ENCODE data around the gene SCFD1. TPM values are rescaled to one million over a fixed set of nuclear protein-coding genes. Genes with fewer than 3 reads are reported as not detected.
A peak's percentile ranks its signal among the peaks of the same experiment; 100 is the strongest.
"Not testable (repeated sequence)": the region's sequence is repeated elsewhere in the genome, so short reads cannot be mapped to it uniquely, and the experiment has no call there.

The SCFD1 gene
- total and polyA plus RNA-seq, 5 donors, result 38.2 to 58.7 (median 43.5) TPM

GRCh38 chr14:30585204-30585603 is 36.9 kb upstream of the SCFD1 start:
- no peaks in the 10 kb centered on the region for H3K27me3 ChIP-seq (ENCODE audit: control insufficient read depth, insufficient read depth)
- intact Hi-C loops (cut with DNase I), result no loop called here
- no peak for ATAC-seq
- no peaks in the 10 kb centered on the region for H3K9me3 ChIP-seq (ENCODE audit: control insufficient read depth, low read length)
- H3K27ac ChIP-seq (ENCODE audit: low read length), result no peak overlapping the region
- H3K4me1 ChIP-seq (ENCODE audit: control insufficient read depth, insufficient read depth, low read length), result no peaks in the 10 kb centered on the region
- no peak for DNase-seq
- H3K4me3 ChIP-seq (ENCODE audit: low read length), result no peak overlapping the region

- ATAC-seq (no peak), DNase-seq (no peak)
- intact Hi-C loops (cut with DNase I), result no loop called here
- H3K27me3 ChIP-seq (ENCODE audit: control insufficient read depth, insufficient read depth), result no peaks in the 10 kb centered on the region
- 58% methylated on average over 3 of the region's 3 CpGs for whole genome bisulfite sequencing
- H3K4me1 ChIP-seq (ENCODE audit: control insufficient read depth, insufficient read depth, low read length), result no peaks in the 10 kb centered on the region
- no peaks in the 10 kb centered on the region for H3K9me3 ChIP-seq (ENCODE audit: control insufficient read depth, low read length)
- H3K27ac ChIP-seq (ENCODE audit: low read length), result no peak overlapping the region
- no peak overlapping the region for H3K4me3 ChIP-seq (ENCODE audit: low read length)
Observed at GRCh38 chr14:30587141-30587540, 35.0 kb upstream of the SCFD1 start.

GRCh38 chr14:30588873-30589272 is 33.2 kb upstream of the SCFD1 start:
- Histone ChIP-seq H3K4me3 (ENCODE audit: low read length) (no peak overlapping the region), H3K9me3 (ENCODE audit: control insufficient read depth, low read length) (no peaks in the 10 kb centered on the region), H3K4me1 (ENCODE audit: control insufficient read depth, insufficient read depth, low read length) (no peaks in the 10 kb centered on the region), H3K27me3 (ENCODE audit: control insufficient read depth, insufficient read depth) (no peaks in the 10 kb centered on the region), H3K27ac (ENCODE audit: low read length) (no peak overlapping the region)
- DNase-seq, result no peak
- ATAC-seq, result no peak
- intact Hi-C loops (cut with DNase I), result no loop called here

DNA sequence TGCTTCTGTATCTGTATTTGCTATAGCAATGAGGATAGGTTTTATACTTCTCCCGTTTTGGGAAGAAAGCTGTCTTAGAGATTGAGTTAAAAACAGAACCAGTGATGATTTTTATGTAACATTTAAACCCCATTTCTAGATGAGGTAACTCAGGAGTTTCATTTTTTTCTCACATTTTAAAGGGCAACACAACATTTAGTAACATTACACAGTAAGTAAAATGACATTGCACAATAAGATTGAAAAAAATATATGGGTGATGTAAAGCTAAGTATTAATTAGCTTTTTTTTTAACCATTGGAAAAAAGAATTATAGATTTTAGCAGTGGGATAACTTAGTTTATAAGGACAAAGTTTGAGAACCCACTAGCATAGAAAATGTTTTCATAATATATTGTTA is 25.2 kb upstream of the SCFD1 start:
- 68% methylated on average over 1 of the region's 1 CpG for WGBS
- no peaks in the 10 kb centered on the region for H3K9me3 ChIP-seq (ENCODE audit: control insufficient read depth, low read length)
- no peak for DNase-seq
- no peak overlapping the region for H3K27ac ChIP-seq (ENCODE audit: low read length)
- H3K4me1 ChIP-seq (ENCODE audit: control insufficient read depth, insufficient read depth, low read length), result no peaks in the 10 kb centered on the region
- intact Hi-C loops (cut with DNase I), result no loop called here
- no peak overlapping the region for H3K4me3 ChIP-seq (ENCODE audit: low read length)
- no peak for ATAC-seq
- no peaks in the 10 kb centered on the region for H3K27me3 ChIP-seq (ENCODE audit: control insufficient read depth, insufficient read depth)

DNA sequence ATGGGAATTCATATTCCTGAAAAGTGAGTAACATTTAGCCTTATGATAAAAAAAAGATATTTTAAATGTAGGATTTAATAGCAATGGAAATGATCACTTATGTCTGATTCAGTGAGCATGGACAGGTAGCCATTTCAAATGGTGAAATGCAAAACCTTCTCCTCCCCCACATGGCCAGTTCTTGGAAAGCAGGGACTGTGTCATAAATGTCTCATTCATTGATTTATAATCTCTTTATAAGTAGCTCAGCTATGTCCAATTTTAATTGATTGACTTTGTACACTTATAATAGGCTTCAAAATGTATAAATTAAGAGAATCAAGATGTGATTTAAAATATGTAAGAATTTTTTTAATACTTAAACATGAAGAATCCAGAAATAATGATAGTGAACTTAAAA is 24.6 kb upstream of the SCFD1 start:
- H3K9me3 ChIP-seq (ENCODE audit: control insufficient read depth, low read length), result no peaks in the 10 kb centered on the region
- DNase-seq, result no peak
- H3K27ac ChIP-seq (ENCODE audit: low read length), result no peak overlapping the region
- intact Hi-C loops (cut with DNase I), result no loop called here
- H3K4me1 ChIP-seq (ENCODE audit: control insufficient read depth, insufficient read depth, low read length), result no peaks in the 10 kb centered on the region
- ATAC-seq, result no peak
- H3K27me3 ChIP-seq (ENCODE audit: control insufficient read depth, insufficient read depth), result no peaks in the 10 kb centered on the region
- no peak overlapping the region for H3K4me3 ChIP-seq (ENCODE audit: low read length)

DNA sequence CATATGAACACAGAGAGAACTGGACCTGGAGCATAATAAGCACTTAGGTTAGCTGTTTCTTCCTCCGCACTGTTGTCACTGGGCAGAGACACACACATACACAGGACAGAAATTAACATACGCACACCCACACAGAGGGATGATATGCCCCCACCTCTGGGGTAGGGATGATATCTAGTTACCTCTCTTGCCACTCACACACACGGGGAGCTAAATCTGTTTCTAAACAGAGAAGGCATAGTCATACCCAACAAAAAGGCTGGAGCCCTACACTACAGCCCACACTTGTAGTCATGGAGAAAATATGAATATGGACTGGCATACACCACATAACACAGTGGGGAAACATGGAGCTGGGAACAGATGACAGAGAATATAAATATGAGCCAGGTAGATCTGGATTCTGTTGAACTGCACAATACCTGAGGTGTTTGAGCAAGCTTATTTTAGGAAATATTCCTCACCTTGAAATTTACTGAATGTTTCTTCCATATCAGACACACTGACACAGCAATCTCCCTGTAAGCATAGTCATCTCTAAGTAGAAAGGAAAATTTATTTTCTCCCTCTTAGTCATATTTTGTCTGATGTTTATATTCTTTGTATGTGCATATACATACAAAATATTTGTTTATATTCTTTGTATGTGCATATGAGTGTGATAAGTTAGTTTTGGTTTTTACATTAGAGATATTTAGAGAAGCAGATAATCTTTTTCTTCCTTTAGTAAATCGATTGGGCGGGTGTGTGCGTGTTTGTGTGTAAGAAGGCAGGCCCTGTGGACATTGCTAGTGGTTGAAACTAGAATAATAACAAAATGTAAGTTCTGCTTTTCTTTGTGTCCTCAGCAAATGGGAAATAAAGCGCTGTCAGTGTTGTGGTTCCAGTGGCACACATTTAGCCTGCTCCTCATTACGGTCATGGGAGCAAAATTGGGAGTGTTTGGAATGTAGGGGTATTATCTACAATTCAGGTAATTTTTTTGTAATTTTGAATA is 20.9 kb upstream of the SCFD1 start:
- intact Hi-C loops (cut with DNase I), result no loop called here
- DNase-seq (no peak), ATAC-seq (no peak)
- H3K4me3 ChIP-seq (ENCODE audit: low read length), result no peak overlapping the region
- H3K4me1 ChIP-seq (ENCODE audit: control insufficient read depth, insufficient read depth, low read length), result no peaks in the 10 kb centered on the region
- no peaks in the 10 kb centered on the region for H3K9me3 ChIP-seq (ENCODE audit: control insufficient read depth, low read length)
- H3K27ac ChIP-seq (ENCODE audit: low read length), result no peak overlapping the region
- 89% methylated on average over 8 of the region's 8 CpGs for WGBS
- no peaks in the 10 kb centered on the region for H3K27me3 ChIP-seq (ENCODE audit: control insufficient read depth, insufficient read depth)

DNA sequence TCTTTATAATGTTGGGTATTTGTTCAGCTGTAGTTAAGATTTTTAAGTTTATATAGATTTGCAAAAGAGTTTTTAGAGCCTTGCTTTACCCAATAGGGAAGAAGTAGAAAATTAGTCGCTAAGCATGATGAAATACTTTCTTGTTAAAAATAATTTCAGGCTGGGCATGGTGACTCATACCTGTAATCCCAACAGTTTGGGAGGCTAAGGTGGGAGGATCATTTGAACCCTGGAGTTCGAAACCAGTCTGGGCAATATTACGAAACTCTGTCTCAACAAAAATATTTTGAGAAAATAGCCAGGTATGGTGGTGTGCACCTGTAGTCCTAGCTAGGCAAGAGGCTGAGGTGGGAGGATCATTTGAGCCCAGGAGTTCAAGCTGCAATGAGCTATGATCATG is 18.7 kb upstream of the SCFD1 start:
- intact Hi-C loops (cut with DNase I), result no loop called here
- no peak for DNase-seq
- Histone ChIP-seq H3K27me3 (ENCODE audit: control insufficient read depth, insufficient read depth) (no peaks in the 10 kb centered on the region), H3K4me1 (ENCODE audit: control insufficient read depth, insufficient read depth, low read length) (no peaks in the 10 kb centered on the region), H3K27ac (ENCODE audit: low read length) (no peak overlapping the region), H3K4me3 (ENCODE audit: low read length) (no peak overlapping the region), H3K9me3 (ENCODE audit: control insufficient read depth, low read length) (no peaks in the 10 kb centered on the region)
- WGBS, result 98% methylated on average over 3 of the region's 3 CpGs
- ATAC-seq, result no peak

- H3K4me1 ChIP-seq (ENCODE audit: control insufficient read depth, insufficient read depth, low read length); H3K4me3 ChIP-seq (ENCODE audit: low read length); H3K9me3 ChIP-seq (ENCODE audit: control insufficient read depth, low read length); DNase-seq; intact Hi-C loops (cut with DNase I); ATAC-seq; H3K27ac ChIP-seq (ENCODE audit: low read length); H3K27me3 ChIP-seq (ENCODE audit: control insufficient read depth, insufficient read depth): not testable (repeated sequence)
- 98% methylated on average over 8 of the region's 8 CpGs for WGBS
Observed at GRCh38 chr14:30604696-30605095, 17.4 kb upstream of the SCFD1 start.

- H3K27ac ChIP-seq (ENCODE audit: low read length), result no peak overlapping the region
- intact Hi-C loops (cut with DNase I), result no loop called here
- ATAC-seq (no peak), DNase-seq (no peak)
- no peaks in the 10 kb centered on the region for H3K9me3 ChIP-seq (ENCODE audit: control insufficient read depth, low read length)
- no peak overlapping the region for H3K4me3 ChIP-seq (ENCODE audit: low read length)
- 99% methylated on average over 1 of the region's 1 CpG for WGBS
- no peaks in the 10 kb centered on the region for H3K27me3 ChIP-seq (ENCODE audit: control insufficient read depth, insufficient read depth)
- H3K4me1 ChIP-seq (ENCODE audit: control insufficient read depth, insufficient read depth, low read length), result no peaks in the 10 kb centered on the region
Observed at GRCh38 chr14:30607156-30607780, 14.9 kb upstream of the SCFD1 start.

- Histone ChIP-seq H3K4me3 (ENCODE audit: low read length) (no peak overlapping the region), H3K4me1 (ENCODE audit: control insufficient read depth, insufficient read depth, low read length) (no peaks in the 10 kb centered on the region), H3K9me3 (ENCODE audit: control insufficient read depth, low read length) (no peaks in the 10 kb centered on the region), H3K27ac (ENCODE audit: low read length) (no peak overlapping the region), H3K27me3 (ENCODE audit: control insufficient read depth, insufficient read depth) (no peaks in the 10 kb centered on the region)
- no peak for ATAC-seq
- DNase-seq, result no peak
- WGBS, result 92% methylated on average over 5 of the region's 5 CpGs
- intact Hi-C loops (cut with DNase I), result no loop called here
Observed at GRCh38 chr14:30608533-30609006, 13.5 kb upstream of the SCFD1 start.

- Histone ChIP-seq H3K27ac (ENCODE audit: low read length) (no peak overlapping the region), H3K4me3 (ENCODE audit: low read length) (no peak overlapping the region), H3K9me3 (ENCODE audit: control insufficient read depth, low read length) (no peaks in the 10 kb centered on the region), H3K27me3 (ENCODE audit: control insufficient read depth, insufficient read depth) (no peaks in the 10 kb centered on the region), H3K4me1 (ENCODE audit: control insufficient read depth, insufficient read depth, low read length) (no peaks in the 10 kb centered on the region)
- WGBS, result 54% methylated on average over 6 of the region's 6 CpGs
- peak; percentile 34 to 79 (median 63) for DNase-seq
- peak in 1 of 2 donors; percentile 32 for ATAC-seq
- intact Hi-C loops (cut with DNase I), result no loop called here
Observed at GRCh38 chr14:30610787-30611343, 11.3 kb upstream of the SCFD1 start.
